Stimulated activated CD4-positive, alpha-beta T cell treated with anti-CD3 and anti-CD28 coated beads, Interleukin-12 subunit alpha, Interleukin-12 subunit beta, amount 100 ng/mL, for 48 hours (primary cell): Measurements from ENCODE around the gene ITSN1.
"Not testable (repeated sequence)": the region's sequence is repeated elsewhere in the genome, so short reads cannot be mapped to it uniquely, and the experiment has no call there.

Experiments
- DNase-seq, 3 donors: peaks; one replicate each; pipeline ENCODE4 v3.0.0-alpha.2; 2020; ENCODE audit warnings: low read depth in 2 of 3, low spot score in 1 of 3

Gene ITSN1

GRCh38 chr21:33721081-33721480 is 78.8 kb downstream of the ITSN1 start:
- no peak for DNase-seq

- not testable (repeated sequence) for DNase-seq
These were observed 86.8 kb downstream of the ITSN1 start for GRCh38 chr21:33729139-33729538.

- no peak for DNase-seq
These were observed 87.3 kb downstream of the ITSN1 start for GRCh38 chr21:33729641-33730040.

GRCh38 chr21:33731447-33731846 is 89.1 kb downstream of the ITSN1 start:
- DNase-seq, result no peak

GRCh38 chr21:33732038-33732437 is 89.7 kb downstream of the ITSN1 start:
- no peak for DNase-seq

GRCh38 chr21:33733601-33734000 is 91.3 kb downstream of the ITSN1 start:
- no peak for DNase-seq

GRCh38 chr21:33734291-33734690 is 92.0 kb downstream of the ITSN1 start:
- no peak for DNase-seq

- no peak for DNase-seq
These were observed 92.5 kb downstream of the ITSN1 start for GRCh38 chr21:33734818-33735217.

GRCh38 chr21:33736569-33736968 is 94.3 kb downstream of the ITSN1 start:
- no peak for DNase-seq

GRCh38 chr21:33739701-33740100 is 97.4 kb downstream of the ITSN1 start:
- DNase-seq, result no peak

GRCh38 chr21:33747420-33747819 is 105.1 kb downstream of the ITSN1 start:
- no peak for DNase-seq

GRCh38 chr21:33748903-33749302 is 106.6 kb downstream of the ITSN1 start:
- DNase-seq, result no peak

GRCh38 chr21:33750017-33750416 is 107.7 kb downstream of the ITSN1 start:
- no peak for DNase-seq

- DNase-seq, result no peak
These were observed 108.8 kb downstream of the ITSN1 start for GRCh38 chr21:33751120-33751519.

GRCh38 chr21:33751533-33751932 is 109.2 kb downstream of the ITSN1 start:
- DNase-seq, result no peak

GRCh38 chr21:33752260-33752659 is 110.0 kb downstream of the ITSN1 start:
- no peak for DNase-seq

GRCh38 chr21:33753886-33754285 is 111.6 kb downstream of the ITSN1 start:
- DNase-seq, result no peak

- no peak for DNase-seq
These were observed 112.2 kb downstream of the ITSN1 start for GRCh38 chr21:33754481-33754880.

- no peak for DNase-seq
These were observed 113.1 kb downstream of the ITSN1 start for GRCh38 chr21:33755354-33755753.

GRCh38 chr21:33760641-33761440 is 118.5 kb downstream of the ITSN1 start:
- no peak for DNase-seq

- DNase-seq, result no peak
These were observed 119.2 kb downstream of the ITSN1 start for GRCh38 chr21:33761441-33762036.

GRCh38 chr21:33762803-33763581 is 120.7 kb downstream of the ITSN1 start:
- no peak for DNase-seq
